ENCODE results near the gene CAMK1G.

CAMK1G gene

DNA sequence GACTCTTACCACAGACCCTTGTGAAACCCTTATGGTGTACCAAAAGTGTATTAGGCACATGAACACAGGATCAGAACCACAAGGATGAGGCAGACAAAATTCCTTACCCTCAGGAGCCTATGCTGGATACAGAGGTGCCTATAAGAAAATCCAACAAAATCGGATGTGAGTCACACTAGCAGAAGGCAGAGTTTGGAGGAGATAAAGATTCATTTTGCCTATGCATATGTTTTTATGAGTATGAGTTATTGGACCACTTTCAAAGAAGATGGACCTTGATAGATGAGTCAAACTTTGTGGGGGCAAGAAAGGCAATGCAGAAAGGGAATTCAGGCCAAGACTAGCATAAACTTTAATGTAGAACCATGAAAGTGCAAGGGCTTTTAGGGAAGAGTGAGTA is 17.0 kb downstream of the CAMK1G start:
- no peak for DNase-seq (ENCODE audit: low read depth in 2 of 2)

DNA sequence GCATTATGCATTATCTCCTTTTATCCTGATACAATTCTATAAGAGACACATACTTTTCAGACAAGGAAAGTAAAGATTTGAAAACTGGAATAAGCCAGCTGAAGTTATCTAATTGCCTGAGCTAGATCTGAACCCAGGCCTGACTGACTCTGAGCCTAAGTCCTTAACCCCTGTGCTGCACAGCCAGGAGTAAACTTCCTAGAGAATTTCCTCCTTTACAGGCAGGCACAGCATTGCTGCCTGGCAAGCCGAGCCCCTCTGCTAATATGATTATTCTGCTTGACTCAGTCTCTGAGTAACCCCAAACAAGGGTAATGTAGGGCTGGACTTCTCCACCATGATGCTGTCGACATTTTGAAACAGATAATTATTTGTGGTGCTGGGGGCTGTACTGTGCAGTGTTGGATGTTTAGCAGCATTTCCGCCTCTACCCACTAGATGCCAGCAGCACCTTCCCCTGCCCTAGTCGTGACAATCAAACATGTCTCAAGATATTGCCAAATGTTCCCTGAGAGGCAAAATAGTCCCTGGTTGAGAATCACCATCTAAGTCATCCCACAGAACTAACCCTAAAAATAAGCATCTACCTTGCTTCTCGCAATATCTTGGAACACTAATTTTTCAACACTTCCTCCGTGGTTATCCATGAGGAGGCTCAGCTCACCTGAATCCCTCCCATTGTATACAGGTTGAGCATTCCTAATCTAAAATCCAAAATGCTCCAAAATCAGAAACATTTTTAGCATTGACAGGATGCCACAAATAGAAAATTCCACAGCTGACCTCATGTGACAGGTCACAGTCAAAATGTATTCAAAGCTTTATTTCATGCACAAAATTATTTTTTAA is 18.5 kb downstream of the CAMK1G start:
- peak in 1 of 2 donors; percentile 20 for DNase-seq (ENCODE audit: low read depth in 2 of 2)

DNA sequence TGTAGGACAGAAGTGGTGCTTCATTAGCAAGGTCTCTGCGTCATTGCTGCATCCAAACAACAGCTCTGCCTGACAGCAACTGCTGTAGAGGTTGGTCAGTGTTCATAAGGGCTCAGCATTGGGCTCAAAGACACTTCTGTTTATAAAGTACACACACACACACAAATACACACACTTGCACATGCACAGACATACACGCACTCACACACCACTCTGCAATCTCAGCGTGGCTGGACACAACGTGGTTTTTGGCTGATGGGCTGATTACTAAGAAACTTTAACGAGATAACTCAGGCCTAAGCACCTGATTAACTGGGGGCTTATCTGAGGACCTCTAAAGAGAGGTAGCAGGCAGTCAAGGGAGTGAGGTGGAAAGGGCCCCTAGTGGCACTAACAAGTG is 20.4 kb downstream of the CAMK1G start:
- DNase-seq (ENCODE audit: low read depth in 2 of 2), result no peak

DNA sequence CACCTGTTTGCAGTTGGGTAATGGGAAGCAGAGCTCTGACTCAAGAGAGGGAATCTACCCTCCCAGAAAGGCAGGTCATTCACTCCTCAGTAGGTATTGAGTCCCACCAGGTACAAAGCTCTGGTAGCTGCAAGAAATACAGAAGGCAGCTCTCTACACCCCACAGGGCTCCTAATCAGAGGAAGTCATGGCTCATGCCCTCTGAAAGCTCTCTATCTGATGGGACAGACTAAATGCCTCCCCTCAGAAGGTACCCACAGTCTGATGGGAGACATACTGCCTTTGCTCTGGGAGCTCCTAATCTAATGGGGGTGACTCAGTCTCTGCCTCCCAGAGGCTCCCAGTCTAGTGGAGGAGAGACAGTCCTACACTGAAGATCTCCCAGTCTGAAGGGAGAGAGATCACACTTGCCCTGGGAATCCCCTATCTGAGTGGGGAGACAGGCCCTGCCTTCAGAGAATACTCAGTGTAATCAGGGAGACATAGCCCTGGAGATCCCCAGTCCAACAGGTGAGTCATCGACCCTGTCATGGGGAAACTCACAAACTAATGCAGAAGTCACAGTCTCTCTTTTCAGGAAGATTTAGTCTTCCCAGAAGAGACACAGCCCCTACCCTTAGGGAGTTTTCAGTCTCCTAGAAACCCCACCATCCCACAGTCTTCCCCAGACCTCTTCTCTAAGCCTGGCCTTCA is 23.7 kb downstream of the CAMK1G start:
- DNase-seq (ENCODE audit: low read depth in 2 of 2), result peak; percentile 12 to 27

DNA sequence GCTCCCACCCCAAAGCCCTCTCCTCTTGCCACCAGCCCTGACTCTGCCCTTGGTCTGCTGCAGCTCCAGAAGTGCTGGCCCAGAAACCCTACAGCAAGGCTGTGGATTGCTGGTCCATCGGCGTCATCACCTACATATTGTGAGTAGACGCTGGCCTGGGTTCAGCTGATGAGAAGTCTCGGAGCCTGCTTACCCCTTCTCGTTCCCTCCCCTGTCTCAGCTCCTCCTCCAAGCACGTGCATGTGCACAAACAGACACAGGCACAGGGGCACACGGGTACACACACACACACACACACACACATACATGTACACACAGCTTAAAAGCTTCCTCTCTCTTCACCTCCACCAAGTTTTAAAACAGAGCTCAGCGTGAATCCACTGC is 24.3 kb downstream of the CAMK1G start:
- no peak for DNase-seq (ENCODE audit: low read depth in 2 of 2)

DNA sequence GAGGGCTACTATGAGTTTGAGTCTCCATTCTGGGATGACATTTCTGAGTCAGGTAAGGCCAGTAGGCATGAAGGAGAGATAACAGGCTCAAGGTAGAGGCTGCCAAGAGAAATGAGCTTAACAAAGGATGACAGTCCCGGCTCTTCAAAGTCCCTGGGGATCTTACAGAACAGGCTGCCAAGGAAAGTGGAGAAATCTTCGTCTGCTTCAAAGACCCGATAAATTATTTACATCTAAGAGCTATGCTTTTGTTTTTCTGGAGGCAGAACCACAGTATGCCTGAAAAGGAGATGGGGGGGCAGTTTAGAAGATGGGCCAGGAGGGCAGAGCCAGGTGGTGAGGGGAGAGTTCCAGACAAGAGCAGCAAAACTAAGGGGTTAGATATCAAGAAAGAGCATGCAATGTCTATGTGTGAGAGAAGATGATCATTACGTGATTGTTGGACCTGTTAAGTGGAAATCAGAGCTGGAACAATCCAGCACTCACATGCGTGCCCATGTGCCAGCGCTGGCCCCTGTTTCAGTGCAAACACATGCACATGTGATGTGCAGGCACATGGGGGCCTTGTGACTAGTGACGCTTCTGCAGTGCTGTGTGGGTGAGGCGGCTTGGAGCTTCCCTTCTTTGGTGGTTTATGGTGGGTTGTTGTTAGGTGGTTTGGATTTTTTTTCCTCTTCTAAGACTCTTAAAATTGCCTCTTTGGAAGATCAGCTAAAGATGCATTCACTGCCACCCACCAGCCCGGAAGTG is 25.7 kb downstream of the CAMK1G start:
- no peak for DNase-seq (ENCODE audit: low read depth in 2 of 2)

DNA sequence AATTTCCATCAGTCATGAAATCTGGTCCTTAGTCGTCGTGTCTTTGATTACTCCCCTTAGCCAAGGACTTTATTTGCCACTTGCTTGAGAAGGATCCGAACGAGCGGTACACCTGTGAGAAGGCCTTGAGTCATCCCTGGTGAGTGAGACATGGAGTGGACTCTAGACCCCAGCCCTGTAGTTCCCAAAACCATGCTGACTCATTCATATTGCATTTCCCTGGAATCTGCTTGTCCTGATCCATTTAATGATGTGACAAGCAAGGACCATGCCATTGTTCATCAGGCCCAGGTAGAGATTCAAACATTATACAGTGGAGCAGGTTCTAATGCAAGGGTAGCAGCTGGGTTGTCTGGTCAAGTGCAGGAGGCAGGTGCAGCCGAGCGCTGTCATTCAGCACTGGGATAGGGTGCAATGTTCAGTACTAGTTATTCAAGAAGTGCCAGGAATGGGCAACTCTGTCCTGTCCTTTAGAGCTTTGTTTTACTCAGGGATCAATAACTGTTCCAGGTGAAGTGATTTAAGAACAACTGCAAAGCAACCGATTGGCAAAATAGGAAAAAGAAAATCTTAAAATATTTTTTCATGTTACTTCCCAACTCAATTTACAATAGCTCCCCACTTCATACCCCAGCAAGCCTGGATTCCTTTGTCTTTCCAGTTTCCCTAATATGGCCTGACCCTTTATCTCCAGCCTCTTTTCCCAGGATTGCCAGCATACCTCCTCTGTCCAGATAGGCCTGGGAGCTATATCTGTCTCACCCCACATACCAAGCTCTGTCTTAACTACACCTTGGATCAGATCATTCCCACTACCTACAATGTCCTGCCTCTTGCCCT is 26.5 kb downstream of the CAMK1G start:
- DNase-seq (ENCODE audit: low read depth in 2 of 2), result no peak

DNA sequence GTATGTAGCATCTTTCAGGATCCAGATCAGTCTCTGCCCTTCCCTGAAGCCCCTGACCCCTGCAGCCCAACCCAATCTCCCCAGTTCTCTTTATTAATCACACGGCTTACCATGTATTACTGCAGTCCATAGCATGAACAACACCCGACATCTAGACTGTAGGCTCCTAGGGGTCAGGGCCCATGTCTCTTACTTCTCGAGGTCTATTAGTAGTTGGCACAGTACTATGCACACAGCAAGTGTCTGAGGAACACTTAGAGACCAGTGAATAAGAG is 27.1 kb downstream of the CAMK1G start:
- DNase-seq (ENCODE audit: low read depth in 2 of 2), result no peak

DNA sequence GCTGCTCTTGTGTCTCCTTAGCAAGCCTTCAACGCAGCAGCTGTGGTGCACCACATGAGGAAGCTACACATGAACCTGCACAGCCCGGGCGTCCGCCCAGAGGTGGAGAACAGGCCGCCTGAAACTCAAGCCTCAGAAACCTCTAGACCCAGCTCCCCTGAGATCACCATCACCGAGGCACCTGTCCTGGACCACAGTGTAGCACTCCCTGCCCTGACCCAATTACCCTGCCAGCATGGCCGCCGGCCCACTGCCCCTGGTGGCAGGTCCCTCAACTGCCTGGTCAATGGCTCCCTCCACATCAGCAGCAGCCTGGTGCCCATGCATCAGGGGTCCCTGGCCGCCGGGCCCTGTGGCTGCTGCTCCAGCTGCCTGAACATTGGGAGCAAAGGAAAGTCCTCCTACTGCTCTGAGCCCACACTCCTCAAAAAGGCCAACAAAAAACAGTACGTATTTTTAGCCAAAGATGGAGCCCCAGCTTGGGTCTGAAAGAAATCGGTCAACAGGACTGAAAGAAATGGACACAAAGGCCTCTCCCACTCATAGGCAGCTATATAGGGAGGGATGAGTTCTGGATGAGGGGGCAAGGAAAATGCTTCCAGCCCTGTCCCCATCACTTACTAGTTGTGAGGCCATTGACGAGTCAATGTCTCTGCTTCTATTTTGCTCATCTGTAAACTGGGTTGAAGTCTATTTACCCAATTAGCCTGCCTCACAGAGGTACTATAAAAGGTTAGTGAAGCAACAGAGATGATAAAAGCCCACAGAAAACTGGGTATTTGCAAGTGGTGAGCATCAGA is 28.5 kb downstream of the CAMK1G start:
- DNase-seq (ENCODE audit: low read depth in 2 of 2), result no peak

DNA sequence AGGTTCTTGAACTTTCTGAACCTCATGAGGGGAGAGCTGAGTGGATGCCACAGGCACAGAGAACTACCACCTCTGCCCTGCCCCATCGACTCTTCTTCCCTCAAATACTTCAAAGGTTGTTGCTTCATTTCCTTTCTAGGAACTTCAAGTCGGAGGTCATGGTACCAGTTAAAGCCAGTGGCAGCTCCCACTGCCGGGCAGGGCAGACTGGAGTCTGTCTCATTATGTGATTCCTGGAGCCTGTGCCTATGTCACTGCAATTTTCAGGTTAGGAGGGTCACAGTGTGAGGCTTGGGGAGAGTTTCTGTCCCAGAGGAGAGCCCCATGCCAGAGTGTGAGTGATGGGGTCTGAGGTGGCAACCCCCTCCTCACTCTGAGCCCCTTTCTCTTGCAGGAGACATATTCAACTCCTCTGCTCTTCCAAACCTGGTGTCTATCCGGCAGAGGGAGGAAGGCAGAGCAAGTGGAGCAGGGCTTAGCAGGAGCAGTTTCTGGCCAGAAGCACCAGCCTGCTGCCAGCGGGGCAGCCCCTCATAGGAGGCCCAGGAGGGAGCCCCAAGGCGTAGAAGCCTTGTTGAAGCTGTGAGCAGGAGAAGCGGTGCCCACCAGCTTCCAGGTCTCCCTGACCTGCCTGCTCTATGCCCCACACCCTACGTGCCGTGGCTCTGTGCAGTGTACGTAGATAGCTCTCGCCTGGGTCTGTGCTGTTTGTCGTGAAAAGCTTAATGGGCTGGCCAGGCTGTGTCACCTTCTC is 29.3 kb downstream of the CAMK1G start:
- no peak for DNase-seq (ENCODE audit: low read depth in 2 of 2)

DNA sequence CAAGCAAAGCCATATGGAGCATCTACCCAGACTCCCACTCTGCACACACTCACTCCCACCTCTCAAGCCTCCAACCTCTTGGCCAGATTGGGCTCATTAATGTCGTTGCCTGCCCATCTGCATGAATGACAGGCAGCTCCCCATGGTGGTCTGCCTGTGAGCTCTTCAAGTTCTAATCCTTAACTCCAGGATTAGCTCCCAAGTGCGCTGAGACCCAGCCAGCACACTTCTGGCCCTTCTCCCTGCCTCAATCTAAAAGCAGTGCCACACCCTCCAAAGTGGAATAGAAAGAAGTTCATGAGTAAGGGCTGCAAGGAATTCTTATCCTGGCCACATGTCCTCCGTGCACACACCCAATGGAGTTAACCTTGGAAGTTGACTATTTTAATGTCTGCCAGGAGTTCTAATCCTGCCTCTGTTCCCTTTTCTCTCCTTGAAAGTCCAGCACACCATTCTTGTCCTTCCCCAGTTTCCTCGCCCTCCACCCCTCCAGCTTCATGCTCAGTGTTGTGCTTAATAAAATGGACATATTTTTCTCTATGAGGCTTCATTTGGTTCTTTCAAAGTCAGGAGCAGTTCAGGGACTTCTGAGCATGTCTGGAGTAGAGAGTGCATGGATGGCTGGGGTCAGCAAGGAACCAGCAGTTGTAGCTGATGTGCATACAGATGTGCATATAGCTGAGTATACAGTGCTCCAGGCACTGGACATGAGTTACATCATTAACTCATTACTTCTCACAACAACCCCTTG is 30.1 kb downstream of the CAMK1G start:
- no peak for DNase-seq (ENCODE audit: low read depth in 2 of 2)

DNA sequence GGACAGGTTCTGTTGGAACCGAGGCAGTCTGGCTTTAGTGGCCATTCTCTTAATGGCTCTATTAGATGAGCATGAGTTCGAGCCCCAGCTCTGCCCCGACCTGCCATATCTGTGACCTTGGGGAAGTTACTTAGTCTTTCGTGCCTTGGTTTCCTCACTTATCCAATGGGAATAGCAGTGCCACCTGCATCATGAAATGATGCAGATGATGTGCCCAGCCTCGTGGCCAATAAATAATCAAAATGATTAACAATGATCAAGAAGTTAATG is 30.6 kb downstream of the CAMK1G start:
- DNase-seq (ENCODE audit: low read depth in 2 of 2), result no peak

DNA sequence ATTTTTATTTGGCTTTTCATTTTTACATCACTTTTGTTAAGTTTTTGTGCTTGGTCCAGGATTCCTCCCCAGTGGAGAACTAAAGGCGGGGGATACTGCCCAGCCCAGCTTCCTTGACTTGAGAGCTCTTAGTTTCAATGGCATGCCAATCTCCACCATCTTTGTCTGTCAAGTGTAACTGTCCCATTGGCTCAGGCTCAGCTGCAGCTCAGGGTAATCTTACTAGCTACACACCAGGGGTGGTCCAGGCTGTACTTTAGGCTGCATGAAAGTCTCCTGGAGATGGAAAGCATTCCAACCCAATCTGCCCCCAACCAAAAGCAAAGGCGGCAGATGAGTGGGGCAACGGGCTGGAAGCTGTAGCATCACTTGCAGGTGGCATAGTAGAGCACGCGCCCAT is 31.4 kb downstream of the CAMK1G start:
- DNase-seq (ENCODE audit: low read depth in 2 of 2), result no peak

DNA sequence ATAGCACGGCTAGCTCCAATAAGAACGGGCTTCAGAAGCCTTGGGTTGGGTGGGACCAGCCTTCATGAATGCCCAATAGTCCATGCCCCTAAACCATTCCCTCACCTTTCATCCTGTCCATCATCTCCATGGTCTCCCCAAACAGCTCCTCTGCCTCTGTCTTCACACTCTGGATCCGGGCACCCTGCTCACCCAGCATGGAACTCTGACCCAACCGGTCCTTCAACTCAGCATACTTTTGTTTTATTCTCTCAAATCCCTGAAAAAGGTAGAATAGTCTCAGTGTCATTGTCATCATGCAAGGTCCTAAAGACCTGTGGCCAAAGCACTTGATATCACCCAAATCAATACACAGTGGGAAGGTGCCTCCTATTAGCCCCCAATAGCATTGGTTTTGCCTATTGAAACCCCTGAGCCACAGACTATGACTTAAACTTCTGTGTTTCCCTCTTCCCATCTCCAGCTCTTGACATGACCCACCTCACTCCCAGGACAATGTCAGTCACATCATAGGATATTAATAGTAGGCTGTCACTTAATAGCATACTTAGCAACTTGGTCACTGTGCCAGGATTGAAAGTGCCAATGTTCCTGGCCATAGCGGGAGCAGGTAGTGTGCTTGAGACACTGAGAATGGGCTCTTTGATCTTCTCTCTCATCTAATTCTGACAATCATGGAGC is 33.0 kb downstream of the CAMK1G start:
- no peak for DNase-seq (ENCODE audit: low read depth in 2 of 2)

DNA sequence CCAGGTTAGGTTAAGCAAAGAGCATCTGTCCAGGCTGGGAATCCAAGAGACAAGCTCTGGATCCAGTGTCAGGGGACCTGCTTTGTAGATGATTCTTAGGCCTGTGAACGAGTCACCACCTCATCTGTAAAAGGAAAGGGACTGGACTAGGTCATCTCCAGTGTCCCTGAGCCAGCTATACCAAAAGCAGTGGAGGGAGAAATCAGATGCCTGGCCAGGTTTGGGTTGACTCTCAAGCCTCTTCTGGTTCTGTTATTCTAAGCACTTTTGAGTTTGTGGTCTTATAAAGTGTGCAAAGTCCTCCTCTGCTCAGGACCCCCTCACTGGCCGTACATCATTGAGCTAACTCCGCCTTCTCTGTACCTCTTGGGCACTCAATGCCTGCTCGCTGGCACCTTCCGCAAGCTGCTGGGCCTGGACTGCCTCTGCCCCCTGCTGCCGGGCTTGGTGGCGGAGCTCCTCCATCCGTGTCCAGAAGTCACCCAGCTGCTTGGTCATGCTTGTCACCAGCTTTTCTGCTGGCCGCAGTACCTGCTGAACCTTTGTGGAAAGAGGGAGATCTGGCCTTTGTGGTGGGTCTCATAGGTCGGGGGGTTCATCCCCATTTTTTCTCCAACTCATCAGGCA is 33.6 kb downstream of the CAMK1G start:
- DNase-seq (ENCODE audit: low read depth in 2 of 2), result no peak

DNA sequence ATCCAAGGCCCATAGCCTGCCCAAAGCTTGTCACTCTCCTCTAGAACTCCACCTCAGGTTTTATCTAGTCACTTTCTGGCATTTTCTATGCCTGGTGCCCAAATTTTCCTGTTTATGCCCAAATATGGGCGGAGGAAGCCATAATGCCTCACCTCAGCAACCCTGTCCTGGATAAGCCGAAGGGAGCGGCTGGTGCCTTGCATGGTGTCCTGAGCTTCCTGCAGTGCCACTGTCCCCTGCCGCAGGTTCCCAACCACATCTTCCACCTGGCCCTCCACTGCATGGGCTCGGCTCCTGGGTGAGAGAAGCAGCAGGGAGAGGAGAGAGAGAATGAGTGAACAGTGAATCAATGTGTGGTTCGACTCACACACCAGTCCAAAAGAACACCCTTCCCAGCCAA is 34.2 kb downstream of the CAMK1G start:
- no peak for DNase-seq (ENCODE audit: low read depth in 2 of 2)

DNA sequence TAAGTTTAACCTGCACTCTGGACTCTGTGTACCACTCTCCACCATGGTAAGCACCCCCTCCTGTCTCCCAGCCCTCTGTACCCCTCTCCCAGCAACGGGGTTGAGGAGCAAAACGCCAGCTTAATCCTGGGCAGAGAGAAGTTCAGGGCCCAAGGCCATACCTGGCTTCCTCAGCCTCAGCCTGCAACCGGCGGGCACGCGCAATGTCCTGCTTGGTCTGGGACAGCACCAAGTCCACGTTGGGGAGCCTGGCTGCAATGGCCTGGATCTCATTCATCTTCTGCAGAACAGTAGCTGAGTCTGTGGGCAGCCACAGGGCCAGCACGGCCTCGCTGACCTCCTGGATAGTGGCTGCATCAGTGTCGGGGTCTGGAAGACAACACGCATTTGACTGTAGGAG is 34.8 kb downstream of the CAMK1G start:
- no peak for DNase-seq (ENCODE audit: low read depth in 2 of 2)

DNA sequence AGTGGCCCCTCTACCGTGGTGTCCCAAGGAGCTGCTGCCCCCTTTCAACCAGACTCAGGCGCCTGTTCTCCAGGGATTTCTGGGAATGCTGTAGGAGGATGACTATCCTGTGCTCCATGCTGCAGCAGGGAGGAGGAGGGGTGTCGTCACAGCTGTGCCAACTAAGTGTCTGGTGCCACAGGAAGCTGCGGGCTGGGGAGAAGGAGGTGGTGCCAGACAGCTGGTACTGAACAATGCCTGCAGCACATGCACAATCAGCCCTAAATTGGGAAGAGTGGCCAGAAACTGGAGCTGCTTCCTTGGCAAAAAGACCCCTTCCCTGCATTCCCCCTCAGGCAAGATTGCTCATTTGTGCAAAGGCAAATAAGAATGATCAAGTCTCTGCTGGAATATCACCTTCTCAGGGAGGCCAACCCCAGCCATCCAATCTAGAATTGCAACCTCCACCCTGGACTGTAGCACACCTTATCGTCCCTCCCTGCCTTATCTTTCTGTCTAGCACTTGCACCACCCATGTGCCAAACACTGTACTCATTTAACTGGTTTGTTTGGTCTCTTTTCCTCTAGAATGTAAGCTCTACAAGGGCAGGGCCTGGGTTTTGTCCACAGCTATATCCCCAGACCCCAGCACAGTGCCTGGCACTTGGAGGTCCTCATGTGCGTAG is 35.4 kb downstream of the CAMK1G start:
- DNase-seq (ENCODE audit: low read depth in 2 of 2), result no peak

Data from stimulated activated CD4-positive, alpha-beta T cell treated with anti-CD3 and anti-CD28 coated beads, Interleukin-15, amount 100 ng/mL, for 48 hours (primary cell).